Mammary epithelial cell (primary cell): ENCODE measurements around the gene PHGDH.

Experiments
- CTCF ChIP-seq, 2 donors: IDR thresholded peaks in 1 of 2; conservative IDR thresholded peaks in 1 of 2; 2 replicates each; pipeline ENCODE4 v1.5.1; 2011 to 2012; ENCODE audit warnings: inconsistent platforms in 2 of 2, low read length in 2 of 2, mild to moderate bottlenecking in 2 of 2, control low read depth in 1 of 2, low read depth in 1 of 2; ENCODE audit not compliant: insufficient read depth in 1 of 2; ENCODE audit errors: extremely low read depth in 1 of 2
- EZH2 ChIP-seq: IDR thresholded peaks from 2 replicates; pipeline ENCODE4 v1.6.1; 2012; ENCODE audit warnings: low read length, inconsistent platforms, borderline replicate concordance

- TF ChIP-seq CTCF (conservative IDR thresholded peaks at IDR 0.05 in 1 of 2, IDR thresholded peaks at IDR 0.05 in 1 of 2; ENCODE audit: extremely low read depth in 1 of 2, insufficient read depth in 1 of 2, low read depth in 1 of 2, low read length in 2 of 2) (no peak), EZH2 (no peak)
Observed at GRCh38 chr1:119748040-119748439, 36.3 kb downstream of the PHGDH start.
